Measurements from ENCODE around the gene C4orf50. TPM values are rescaled to one million over a fixed set of nuclear protein-coding genes. Genes with fewer than 3 reads are reported as not detected.

The C4orf50 gene
- polyA plus RNA-seq, 4 donors, result 0.04 to 0.49 TPM; not detected in 2

GRCh38 chr4:6056976-6057766, 38.9 kb upstream of the C4orf50 start:
- WGBS, 3 donors, result 86% methylated on average over 15 of the region's 15 CpGs

GRCh38 chr4:6055436-6055835, 37.2 kb upstream of the C4orf50 start:
- FAIRE-seq (no peak), DNase-seq (no peak)
- Histone ChIP-seq H3K9me3 (ENCODE audit: control insufficient read depth in 2 of 2, insufficient read depth in 1 of 2, low read depth in 1 of 2, low read length in 1 of 2) (peaks cover 5 to 35% of the 10 kb centered on the region in 2 donors), H3K4me3 (ENCODE audit: low read depth in 1 of 3, low read length in 3 of 3) (no peak overlapping the region), H3K4me1 (ENCODE audit: control insufficient read depth in 3 of 3, insufficient read depth in 2 of 3, low read depth in 1 of 3, low read length in 2 of 3) (no peaks in the 10 kb centered on the region), H3K36me3 (ENCODE audit: control insufficient read depth in 3 of 3, insufficient read depth in 2 of 3, low read depth in 1 of 3, low read length in 3 of 3) (no peaks in the 10 kb centered on the region), H3K27ac (ENCODE audit: low read depth in 1 of 3, low read length in 2 of 3) (no peak overlapping the region), H3K27me3 (ENCODE audit: control insufficient read depth in 3 of 3, insufficient read depth in 3 of 3, low read length in 3 of 3) (no peaks in the 10 kb centered on the region)
- 61 to 81% (median 76%) methylated on average over 4 of the region's 4 CpGs for WGBS, 3 donors

More at GRCh38 chr4:6056976-6057766, 38.9 kb upstream of the C4orf50 start:
- Histone ChIP-seq H3K27ac (ENCODE audit: low read depth in 1 of 3, low read length in 2 of 3) (no peak overlapping the region), H3K4me1 (ENCODE audit: control insufficient read depth in 3 of 3, insufficient read depth in 2 of 3, low read depth in 1 of 3, low read length in 2 of 3) (no peaks in the 10 kb centered on the region), H3K9me3 (ENCODE audit: control insufficient read depth in 2 of 2, insufficient read depth in 1 of 2, low read depth in 1 of 2, low read length in 1 of 2) (peaks cover 5 to 49% of the 10 kb centered on the region in 2 donors), H3K36me3 (ENCODE audit: control insufficient read depth in 3 of 3, insufficient read depth in 2 of 3, low read depth in 1 of 3, low read length in 3 of 3) (no peaks in the 10 kb centered on the region), H3K27me3 (ENCODE audit: control insufficient read depth in 3 of 3, insufficient read depth in 3 of 3, low read length in 3 of 3) (no peaks in the 10 kb centered on the region), H3K4me3 (ENCODE audit: low read depth in 1 of 3, low read length in 3 of 3) (no peak overlapping the region)
- no peak for FAIRE-seq
- DNase-seq, result no peak

- WGBS, 3 donors, result 86 to 90% (median 90%) methylated on average over 4 of the region's 4 CpGs
- FAIRE-seq, result no peak
- Histone ChIP-seq H3K9me3 (ENCODE audit: control insufficient read depth in 2 of 2, insufficient read depth in 1 of 2, low read depth in 1 of 2, low read length in 1 of 2) (peaks cover 5 to 31% of the 10 kb centered on the region in 2 donors), H3K4me1 (ENCODE audit: control insufficient read depth in 3 of 3, insufficient read depth in 2 of 3, low read depth in 1 of 3, low read length in 2 of 3) (no peaks in the 10 kb centered on the region), H3K27ac (ENCODE audit: low read depth in 1 of 3, low read length in 2 of 3) (no peak overlapping the region), H3K4me3 (ENCODE audit: low read depth in 1 of 3, low read length in 3 of 3) (no peak overlapping the region), H3K36me3 (ENCODE audit: control insufficient read depth in 3 of 3, insufficient read depth in 2 of 3, low read depth in 1 of 3, low read length in 3 of 3) (no peaks in the 10 kb centered on the region), H3K27me3 (ENCODE audit: control insufficient read depth in 3 of 3, insufficient read depth in 3 of 3, low read length in 3 of 3) (no peaks in the 10 kb centered on the region)
- no peak for DNase-seq
Observed at GRCh38 chr4:6055030-6055429, 36.8 kb upstream of the C4orf50 start.

- Histone ChIP-seq H3K4me1 (ENCODE audit: control insufficient read depth in 3 of 3, insufficient read depth in 2 of 3, low read depth in 1 of 3, low read length in 2 of 3) (no peaks in the 10 kb centered on the region), H3K27me3 (ENCODE audit: control insufficient read depth in 3 of 3, insufficient read depth in 3 of 3, low read length in 3 of 3) (no peaks in the 10 kb centered on the region), H3K4me3 (ENCODE audit: low read depth in 1 of 3, low read length in 3 of 3) (no peak overlapping the region), H3K36me3 (ENCODE audit: control insufficient read depth in 3 of 3, insufficient read depth in 2 of 3, low read depth in 1 of 3, low read length in 3 of 3) (no peaks in the 10 kb centered on the region), H3K9me3 (ENCODE audit: control insufficient read depth in 2 of 2, insufficient read depth in 1 of 2, low read depth in 1 of 2, low read length in 1 of 2) (peaks cover 5 to 24% of the 10 kb centered on the region in 2 donors), H3K27ac (ENCODE audit: low read depth in 1 of 3, low read length in 2 of 3) (no peak overlapping the region)
- no peak for DNase-seq
- 72 to 74% (median 73%) methylated on average over 16 of the region's 16 CpGs for WGBS, 3 donors
- no peak for FAIRE-seq
Observed at GRCh38 chr4:6054162-6054922, 36.1 kb upstream of the C4orf50 start.

GRCh38 chr4:6052679-6053078, 34.4 kb upstream of the C4orf50 start:
- peaks cover 2 to 9% of the 10 kb centered on the region in 2 donors for H3K9me3 ChIP-seq (ENCODE audit: control insufficient read depth in 2 of 2, insufficient read depth in 1 of 2, low read depth in 1 of 2, low read length in 1 of 2)
- DNase-seq (no peak), FAIRE-seq (no peak)
- no peaks in the 10 kb centered on the region for H3K36me3 ChIP-seq (ENCODE audit: control insufficient read depth in 3 of 3, insufficient read depth in 2 of 3, low read depth in 1 of 3, low read length in 3 of 3)
- no peak overlapping the region for H3K27ac ChIP-seq (ENCODE audit: low read depth in 1 of 3, low read length in 2 of 3)
- no peak overlapping the region for H3K4me3 ChIP-seq (ENCODE audit: low read depth in 1 of 3, low read length in 3 of 3)
- H3K27me3 ChIP-seq (ENCODE audit: control insufficient read depth in 3 of 3, insufficient read depth in 3 of 3, low read length in 3 of 3), result no peaks in the 10 kb centered on the region
- WGBS, 3 donors, result 77 to 80% (median 80%) methylated on average over 6 of the region's 6 CpGs
- H3K4me1 ChIP-seq (ENCODE audit: control insufficient read depth in 3 of 3, insufficient read depth in 2 of 3, low read depth in 1 of 3, low read length in 2 of 3), result no peaks in the 10 kb centered on the region

- no peak for FAIRE-seq
Observed at GRCh38 chr4:6050551-6050950, 32.3 kb upstream of the C4orf50 start.

GRCh38 chr4:6049985-6050384, 31.8 kb upstream of the C4orf50 start:
- Histone ChIP-seq H3K4me1 (ENCODE audit: control insufficient read depth in 3 of 3, insufficient read depth in 2 of 3, low read depth in 1 of 3, low read length in 2 of 3) (no peaks in the 10 kb centered on the region), H3K27me3 (ENCODE audit: control insufficient read depth in 3 of 3, insufficient read depth in 3 of 3, low read length in 3 of 3) (no peaks in the 10 kb centered on the region), H3K9me3 (ENCODE audit: control insufficient read depth in 2 of 2, insufficient read depth in 1 of 2, low read depth in 1 of 2, low read length in 1 of 2) (no peaks in the 10 kb centered on the region), H3K4me3 (ENCODE audit: low read depth in 1 of 3, low read length in 3 of 3) (no peak overlapping the region), H3K36me3 (ENCODE audit: control insufficient read depth in 3 of 3, insufficient read depth in 2 of 3, low read depth in 1 of 3, low read length in 3 of 3) (no peaks in the 10 kb centered on the region), H3K27ac (ENCODE audit: low read depth in 1 of 3, low read length in 2 of 3) (no peak overlapping the region)
- FAIRE-seq (no peak), DNase-seq (no peak)
- WGBS, 3 donors, result 84 to 91% (median 90%) methylated on average over 8 of the region's 8 CpGs

More at GRCh38 chr4:6050551-6050950, 32.3 kb upstream of the C4orf50 start:
- no peaks in the 10 kb centered on the region for H3K9me3 ChIP-seq (ENCODE audit: control insufficient read depth in 2 of 2, insufficient read depth in 1 of 2, low read depth in 1 of 2, low read length in 1 of 2)
- no peak overlapping the region for H3K4me3 ChIP-seq (ENCODE audit: low read depth in 1 of 3, low read length in 3 of 3)
- H3K4me1 ChIP-seq (ENCODE audit: control insufficient read depth in 3 of 3, insufficient read depth in 2 of 3, low read depth in 1 of 3, low read length in 2 of 3), result no peaks in the 10 kb centered on the region
- H3K27me3 ChIP-seq (ENCODE audit: control insufficient read depth in 3 of 3, insufficient read depth in 3 of 3, low read length in 3 of 3), result no peaks in the 10 kb centered on the region
- no peak overlapping the region for H3K27ac ChIP-seq (ENCODE audit: low read depth in 1 of 3, low read length in 2 of 3)
- WGBS, 3 donors, result 62 to 67% (median 66%) methylated on average over 17 of the region's 17 CpGs
- H3K36me3 ChIP-seq (ENCODE audit: control insufficient read depth in 3 of 3, insufficient read depth in 2 of 3, low read depth in 1 of 3, low read length in 3 of 3), result no peaks in the 10 kb centered on the region
- DNase-seq, result no peak

GRCh38 chr4:6049278-6049677, 31.0 kb upstream of the C4orf50 start:
- Histone ChIP-seq H3K36me3 (ENCODE audit: control insufficient read depth in 3 of 3, insufficient read depth in 2 of 3, low read depth in 1 of 3, low read length in 3 of 3) (no peaks in the 10 kb centered on the region), H3K27me3 (ENCODE audit: control insufficient read depth in 3 of 3, insufficient read depth in 3 of 3, low read length in 3 of 3) (no peaks in the 10 kb centered on the region), H3K4me1 (ENCODE audit: control insufficient read depth in 3 of 3, insufficient read depth in 2 of 3, low read depth in 1 of 3, low read length in 2 of 3) (no peaks in the 10 kb centered on the region), H3K27ac (ENCODE audit: low read depth in 1 of 3, low read length in 2 of 3) (no peak overlapping the region), H3K9me3 (ENCODE audit: control insufficient read depth in 2 of 2, insufficient read depth in 1 of 2, low read depth in 1 of 2, low read length in 1 of 2) (no peaks in the 10 kb centered on the region), H3K4me3 (ENCODE audit: low read depth in 1 of 3, low read length in 3 of 3) (no peak overlapping the region)
- FAIRE-seq, result no peak
- no peak for DNase-seq
- 91% methylated on average over 12 of the region's 12 CpGs for WGBS, 3 donors
